ENCODE results near the gene TBC1D13. TPM values are rescaled to one million over a fixed set of nuclear protein-coding genes. Genes with fewer than 3 reads are reported as not detected.

Gene TBC1D13
- total and polyA plus RNA-seq, 2 of the 13 experiments (the other 11 are each of a cell fraction or from before 2014, with no cell fraction given): 17.9 to 19.7 TPM

DNA sequence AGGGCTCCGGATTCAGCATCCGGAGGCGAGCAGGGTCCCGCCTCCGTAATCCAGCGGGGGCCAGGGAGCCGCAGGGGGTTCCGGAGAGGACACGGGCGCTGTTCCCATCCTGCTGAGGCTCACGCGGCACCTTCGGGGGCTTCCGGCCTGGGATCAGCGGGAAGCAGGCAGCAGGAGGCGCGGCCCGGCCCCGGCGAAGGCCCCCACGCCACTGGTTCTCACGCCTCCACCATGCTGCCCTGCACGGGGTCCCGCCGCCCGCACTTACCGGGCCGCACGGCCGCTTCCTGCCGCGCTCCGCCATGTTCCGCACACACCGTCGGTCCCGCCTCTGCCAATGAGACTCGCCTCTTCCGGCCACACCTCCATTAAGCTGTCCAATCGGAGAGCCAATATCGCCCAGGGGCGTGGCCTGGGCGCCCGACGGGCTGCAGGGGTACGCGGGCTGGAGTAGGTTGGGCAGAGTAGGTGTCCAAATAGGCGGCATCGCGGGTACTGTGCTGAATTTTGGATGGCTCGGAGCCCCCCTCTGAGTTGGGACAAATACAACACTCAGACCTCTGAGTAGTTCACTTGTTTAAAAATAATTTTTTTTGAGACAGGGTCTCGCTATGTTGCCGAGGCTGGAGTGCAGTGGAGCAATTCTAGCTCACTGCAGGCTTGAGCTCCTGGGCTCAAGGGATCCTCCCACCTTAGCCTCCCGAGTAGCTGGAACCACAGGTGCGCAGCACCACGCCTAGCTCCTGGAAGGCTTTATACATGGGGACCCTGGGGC is 42.6 kb downstream of the TBC1D13 start, which contains the start of gene SPOUT1 (continued):
- TF ChIP-seq, protein P1, sequence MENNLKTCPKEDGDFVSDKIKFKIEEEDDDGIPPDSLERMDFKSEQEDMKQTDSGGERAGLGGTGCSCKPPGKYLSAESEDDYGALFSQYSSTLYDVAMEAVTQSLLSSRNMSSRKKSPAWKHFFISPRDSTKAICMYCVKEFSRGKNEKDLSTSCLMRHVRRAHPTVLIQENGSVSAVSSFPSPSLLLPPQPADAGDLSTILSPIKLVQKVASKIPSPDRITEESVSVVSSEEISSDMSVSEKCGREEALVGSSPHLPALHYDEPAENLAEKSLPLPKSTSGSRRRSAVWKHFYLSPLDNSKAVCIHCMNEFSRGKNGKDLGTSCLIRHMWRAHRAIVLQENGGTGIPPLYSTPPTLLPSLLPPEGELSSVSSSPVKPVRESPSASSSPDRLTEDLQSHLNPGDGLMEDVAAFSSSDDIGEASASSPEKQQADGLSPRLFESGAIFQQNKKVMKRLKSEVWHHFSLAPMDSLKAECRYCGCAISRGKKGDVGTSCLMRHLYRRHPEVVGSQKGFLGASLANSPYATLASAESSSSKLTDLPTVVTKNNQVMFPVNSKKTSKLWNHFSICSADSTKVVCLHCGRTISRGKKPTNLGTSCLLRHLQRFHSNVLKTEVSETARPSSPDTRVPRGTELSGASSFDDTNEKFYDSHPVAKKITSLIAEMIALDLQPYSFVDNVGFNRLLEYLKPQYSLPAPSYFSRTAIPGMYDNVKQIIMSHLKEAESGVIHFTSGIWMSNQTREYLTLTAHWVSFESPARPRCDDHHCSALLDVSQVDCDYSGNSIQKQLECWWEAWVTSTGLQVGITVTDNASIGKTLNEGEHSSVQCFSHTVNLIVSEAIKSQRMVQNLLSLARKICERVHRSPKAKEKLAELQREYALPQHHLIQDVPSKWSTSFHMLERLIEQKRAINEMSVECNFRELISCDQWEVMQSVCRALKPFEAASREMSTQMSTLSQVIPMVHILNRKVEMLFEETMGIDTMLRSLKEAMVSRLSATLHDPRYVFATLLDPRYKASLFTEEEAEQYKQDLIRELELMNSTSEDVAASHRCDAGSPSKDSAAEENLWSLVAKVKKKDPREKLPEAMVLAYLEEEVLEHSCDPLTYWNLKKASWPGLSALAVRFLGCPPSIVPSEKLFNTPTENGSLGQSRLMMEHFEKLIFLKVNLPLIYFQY (CRISPR knock-in tag; IDR thresholded peaks at IDR 0.05; ENCODE audit: borderline replicate concordance): no peak
- TF ChIP-seq MXD3 (CRISPR knock-in tag; IDR thresholded peaks at IDR 0.05): peak; percentile 83
- no peak for TF ChIP-seq NFE2L2 (IDR thresholded peaks at IDR 0.05; ENCODE audit: low read length)
- TF ChIP-seq BCLAF1 (IDR thresholded peaks at IDR 0.05): no peak
- TF ChIP-seq HOXA7 (CRISPR knock-in tag; IDR thresholded peaks at IDR 0.05): no peak
- no peak for TF ChIP-seq RELA (CRISPR knock-in tag; IDR thresholded peaks at IDR 0.05)
- 0 out of 2 replicates have a peak, but pooled peaks have one; percentile 33 for TF ChIP-seq GTF3A (CRISPR knock-in tag; conservative IDR thresholded peaks at IDR 0.05)
- no peak; the same call in 1 of the 2 replicates for TF ChIP-seq ZNF629 (CRISPR knock-in tag; conservative IDR thresholded peaks at IDR 0.05)
- TF ChIP-seq MZF1 (CRISPR knock-in tag; IDR thresholded peaks at IDR 0.05; ENCODE audit: borderline replicate concordance): no peak
- no peak for TF ChIP-seq ARNT (IDR thresholded peaks at IDR 0.05)
- TF ChIP-seq GABPA (IDR thresholded peaks at IDR 0.05; ENCODE audit: low read depth, low read length): peak; percentile 60
- peak; percentile 85 for TF ChIP-seq GABPA (CRISPR knock-in tag; IDR thresholded peaks at IDR 0.05; ENCODE audit: low read depth)
- no peak for TF ChIP-seq THYN1 (CRISPR knock-in tag; IDR thresholded peaks at IDR 0.05; ENCODE audit: borderline replicate concordance, low read depth)
- TF ChIP-seq ZNF496 (CRISPR knock-in tag; IDR thresholded peaks at IDR 0.05; ENCODE audit: insufficient replicate concordance): no peak
- no peak for TF ChIP-seq RCOR2 (CRISPR knock-in tag; IDR thresholded peaks at IDR 0.05)
- TF ChIP-seq MED8 (CRISPR knock-in tag; IDR thresholded peaks at IDR 0.05; ENCODE audit: insufficient replicate concordance): peak; percentile 32
- TF ChIP-seq, protein P2, sequence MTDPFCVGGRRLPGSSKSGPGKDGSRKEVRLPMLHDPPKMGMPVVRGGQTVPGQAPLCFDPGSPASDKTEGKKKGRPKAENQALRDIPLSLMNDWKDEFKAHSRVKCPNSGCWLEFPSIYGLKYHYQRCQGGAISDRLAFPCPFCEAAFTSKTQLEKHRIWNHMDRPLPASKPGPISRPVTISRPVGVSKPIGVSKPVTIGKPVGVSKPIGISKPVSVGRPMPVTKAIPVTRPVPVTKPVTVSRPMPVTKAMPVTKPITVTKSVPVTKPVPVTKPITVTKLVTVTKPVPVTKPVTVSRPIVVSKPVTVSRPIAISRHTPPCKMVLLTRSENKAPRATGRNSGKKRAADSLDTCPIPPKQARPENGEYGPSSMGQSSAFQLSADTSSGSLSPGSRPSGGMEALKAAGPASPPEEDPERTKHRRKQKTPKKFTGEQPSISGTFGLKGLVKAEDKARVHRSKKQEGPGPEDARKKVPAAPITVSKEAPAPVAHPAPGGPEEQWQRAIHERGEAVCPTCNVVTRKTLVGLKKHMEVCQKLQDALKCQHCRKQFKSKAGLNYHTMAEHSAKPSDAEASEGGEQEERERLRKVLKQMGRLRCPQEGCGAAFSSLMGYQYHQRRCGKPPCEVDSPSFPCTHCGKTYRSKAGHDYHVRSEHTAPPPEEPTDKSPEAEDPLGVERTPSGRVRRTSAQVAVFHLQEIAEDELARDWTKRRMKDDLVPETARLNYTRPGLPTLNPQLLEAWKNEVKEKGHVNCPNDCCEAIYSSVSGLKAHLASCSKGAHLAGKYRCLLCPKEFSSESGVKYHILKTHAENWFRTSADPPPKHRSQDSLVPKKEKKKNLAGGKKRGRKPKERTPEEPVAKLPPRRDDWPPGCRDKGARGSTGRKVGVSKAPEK (CRISPR knock-in tag; IDR thresholded peaks at IDR 0.05; ENCODE audit: borderline replicate concordance): no peak
- no peak for TF ChIP-seq ZNF841 (CRISPR knock-in tag; IDR thresholded peaks at IDR 0.05; ENCODE audit: borderline replicate concordance)
